Measurements from ENCODE around the gene RAD51AP2.
"Not testable (repeated sequence)": the region's sequence is repeated elsewhere in the genome, so short reads cannot be mapped to it uniquely, and the experiment has no call there.

RAD51AP2 gene

GRCh38 chr2:17536416-17536815 is 18.2 kb upstream of the RAD51AP2 start:
- DNase-seq = no peak

- no peak for DNase-seq
Observed at GRCh38 chr2:17533546-17533945, 15.3 kb upstream of the RAD51AP2 start.

GRCh38 chr2:17529771-17530170 is 11.5 kb upstream of the RAD51AP2 start:
- no peak for DNase-seq

- DNase-seq = no peak
Observed at GRCh38 chr2:17522303-17522702, 4.1 kb upstream of the RAD51AP2 start.

- DNase-seq = no peak
Observed at GRCh38 chr2:17521621-17522020, 3.4 kb upstream of the RAD51AP2 start.

- no peak for DNase-seq
Observed at GRCh38 chr2:17520761-17521160, 2.5 kb upstream of the RAD51AP2 start.

- no peak for DNase-seq
Observed at GRCh38 chr2:17519486-17519885, 1.2 kb upstream of the RAD51AP2 start.

- DNase-seq = no peak
Observed at GRCh38 chr2:17517481-17518211, 594 bp downstream of the RAD51AP2 start.

GRCh38 chr2:17515652-17516051 is 2.6 kb downstream of the RAD51AP2 start:
- no peak for DNase-seq

GRCh38 chr2:17506736-17507616 is 11.3 kb downstream of the RAD51AP2 start:
- no peak for DNase-seq

GRCh38 chr2:17497718-17498117 is 20.5 kb downstream of the RAD51AP2 start:
- no peak for DNase-seq

- no peak for DNase-seq
Observed at GRCh38 chr2:17495590-17495989, 22.6 kb downstream of the RAD51AP2 start.

- not testable (repeated sequence) for DNase-seq
Observed at GRCh38 chr2:17490165-17490564, 28.1 kb downstream of the RAD51AP2 start.

- DNase-seq = not testable (repeated sequence)
Observed at GRCh38 chr2:17488610-17489009, 29.6 kb downstream of the RAD51AP2 start.

- DNase-seq = no peak
Observed at GRCh38 chr2:17483496-17483895, 34.7 kb downstream of the RAD51AP2 start.

GRCh38 chr2:17482651-17483050 is 35.6 kb downstream of the RAD51AP2 start:
- no peak for DNase-seq

GRCh38 chr2:17479875-17480274 is 38.4 kb downstream of the RAD51AP2 start:
- no peak for DNase-seq

- no peak for DNase-seq
Observed at GRCh38 chr2:17476830-17477229, 41.4 kb downstream of the RAD51AP2 start.

- DNase-seq = no peak
Observed at GRCh38 chr2:17476064-17476463, 42.2 kb downstream of the RAD51AP2 start.

GRCh38 chr2:17475286-17475685 is 43.0 kb downstream of the RAD51AP2 start:
- no peak for DNase-seq

- DNase-seq = no peak
Observed at GRCh38 chr2:17471979-17472378, 46.3 kb downstream of the RAD51AP2 start.

- no peak for DNase-seq
Observed at GRCh38 chr2:17470855-17471641, 47.2 kb downstream of the RAD51AP2 start.

GRCh38 chr2:17461087-17461475 is 57.2 kb downstream of the RAD51AP2 start:
- DNase-seq = no peak

Data from activated T-cell treated with anti-CD3 and anti-CD28 coated beads for 4 hours (primary cell).